Endothelial cell of hepatic sinusoid (primary cell): ENCODE data around the gene ARID2.

ENCODE experiments used
- in situ Hi-C: cut with HindIII; loops from 2 replicates; pipeline ENCODE4 v1.10.0; 2017; ENCODE audit warnings: low sequenced_read_pairs

ARID2 gene

DNA sequence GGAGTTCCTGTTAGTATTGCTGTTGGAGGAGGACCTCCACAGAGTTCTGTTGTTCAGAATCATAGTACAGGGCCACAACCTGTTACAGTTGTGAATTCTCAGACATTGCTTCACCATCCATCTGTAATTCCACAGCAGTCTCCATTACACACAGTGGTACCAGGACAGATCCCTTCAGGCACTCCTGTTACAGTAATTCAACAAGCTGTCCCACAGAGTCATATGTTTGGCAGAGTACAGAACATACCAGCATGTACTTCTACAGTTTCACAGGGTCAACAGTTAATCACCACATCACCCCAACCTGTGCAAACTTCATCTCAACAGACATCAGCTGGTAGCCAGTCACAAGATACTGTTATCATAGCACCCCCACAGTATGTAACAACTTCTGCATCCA, 120.8 kb downstream of the ARID2 start:
- in situ Hi-C loops, result no loop called here

DNA sequence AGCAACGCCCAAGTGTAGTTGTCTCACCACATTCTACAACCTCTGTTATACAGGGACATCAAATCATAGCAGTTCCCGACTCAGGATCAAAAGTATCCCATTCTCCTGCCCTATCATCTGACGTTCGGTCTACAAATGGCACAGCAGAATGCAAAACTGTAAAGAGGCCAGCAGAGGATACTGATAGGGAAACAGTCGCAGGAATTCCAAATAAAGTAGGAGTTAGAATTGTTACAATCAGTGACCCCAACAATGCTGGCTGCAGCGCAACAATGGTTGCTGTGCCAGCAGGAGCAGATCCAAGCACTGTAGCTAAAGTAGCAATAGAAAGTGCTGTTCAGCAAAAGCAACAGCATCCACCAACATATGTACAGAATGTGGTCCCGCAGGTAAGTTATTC, 123.0 kb downstream of the ARID2 start:
- in situ Hi-C loops, result no loop called here

DNA sequence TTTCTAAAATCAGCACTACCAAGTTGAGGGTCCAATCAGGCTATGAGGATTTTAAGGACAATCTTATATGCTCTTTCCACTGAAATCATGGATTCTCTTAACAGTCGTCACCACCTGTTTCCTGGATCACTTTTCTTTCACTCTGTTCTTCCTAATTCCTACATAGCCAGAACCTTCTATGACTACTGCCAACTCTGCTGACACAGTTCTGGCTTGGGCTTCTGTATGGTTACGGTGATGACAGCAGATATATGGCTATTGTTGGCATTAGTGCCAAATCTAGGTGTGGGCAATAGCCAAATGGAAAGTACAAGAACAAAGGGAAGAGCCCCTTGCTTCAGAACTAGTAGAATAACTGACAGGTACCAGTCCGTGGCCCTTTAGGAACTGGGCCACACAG, 124.0 kb downstream of the ARID2 start:
- in situ Hi-C loops, result no loop called here

DNA sequence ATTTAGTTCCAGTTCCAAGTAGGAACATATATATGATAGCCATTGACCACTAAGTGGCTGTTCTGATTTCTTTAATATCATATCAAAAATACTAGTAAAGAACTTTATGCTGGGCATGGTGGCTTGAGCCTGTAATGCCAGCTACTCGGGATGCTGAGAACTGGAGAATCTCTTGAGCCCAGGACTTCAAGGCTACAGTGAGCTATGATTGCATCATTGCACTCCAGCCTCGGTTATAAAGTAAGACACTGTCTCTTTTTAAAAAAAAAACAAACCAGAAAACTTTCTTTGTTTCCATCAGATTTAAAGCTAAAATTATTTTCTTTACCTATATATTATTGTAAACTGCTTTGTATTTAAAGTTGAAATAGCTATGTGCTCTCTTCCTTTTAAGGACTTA, 133.8 kb downstream of the ARID2 start:
- in situ Hi-C loops, result loop anchor here (5.0 kb wide), 1 partner anchor 61 kb away; no protein-coding TSS in a partner anchor

DNA sequence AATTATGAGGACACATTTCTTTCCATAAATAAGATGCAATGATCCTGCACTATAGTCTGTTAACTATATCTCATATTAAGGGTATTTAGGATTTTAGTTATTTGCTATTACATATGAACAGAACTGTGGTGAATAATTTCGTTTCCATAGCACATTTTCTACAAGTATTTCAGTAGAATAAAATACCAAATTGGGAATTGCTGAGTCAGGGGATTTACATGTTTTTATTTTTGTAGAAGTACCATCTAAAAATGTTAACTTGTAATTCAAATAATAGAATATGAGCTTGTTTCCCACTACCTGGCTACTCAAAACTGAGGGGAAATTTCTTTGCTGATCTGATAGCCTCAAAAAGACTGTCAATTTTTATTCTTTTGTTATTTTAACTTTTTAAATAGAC, 136.8 kb downstream of the ARID2 start:
- in situ Hi-C loops, result no loop called here

DNA sequence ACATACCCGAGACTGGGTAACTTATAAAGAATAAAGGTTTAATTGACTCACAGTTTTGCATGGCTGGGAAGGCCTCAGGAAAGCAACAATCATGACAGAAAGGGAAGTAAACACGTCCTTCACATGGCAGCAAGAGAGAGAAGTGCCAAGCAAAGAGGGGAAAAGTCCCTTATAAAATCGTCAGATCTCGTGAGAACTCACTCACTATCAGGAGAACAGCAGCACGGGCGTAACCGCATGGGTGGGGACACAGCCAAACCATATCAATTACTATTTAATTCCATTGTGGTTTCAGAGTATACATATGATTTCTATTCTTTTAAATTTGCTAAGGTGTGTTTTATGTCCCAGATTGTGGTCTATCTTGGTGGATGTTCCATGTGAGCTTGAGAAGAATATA, 142.9 kb downstream of the ARID2 start:
- in situ Hi-C loops, result no loop called here

DNA sequence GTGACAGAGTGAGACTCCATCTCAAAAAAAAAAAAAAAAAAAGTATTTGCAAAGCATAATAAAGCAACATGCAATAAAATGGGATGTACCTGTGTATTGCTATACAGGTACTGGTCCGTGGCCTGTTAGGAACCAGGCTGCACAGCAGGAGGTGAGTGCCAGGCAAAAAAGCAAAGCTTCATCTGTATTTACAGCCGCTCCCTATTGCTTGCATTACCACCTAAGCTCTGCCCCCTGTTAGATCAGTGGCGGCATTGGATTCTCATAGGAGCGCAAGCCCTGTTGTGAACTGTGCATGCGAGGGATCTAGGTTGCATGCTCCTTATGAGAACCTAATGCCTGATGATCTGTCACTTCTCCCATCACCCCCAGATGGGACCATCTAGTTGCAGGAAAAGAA, 147.6 kb downstream of the ARID2 start:
- in situ Hi-C loops, result no loop called here

DNA sequence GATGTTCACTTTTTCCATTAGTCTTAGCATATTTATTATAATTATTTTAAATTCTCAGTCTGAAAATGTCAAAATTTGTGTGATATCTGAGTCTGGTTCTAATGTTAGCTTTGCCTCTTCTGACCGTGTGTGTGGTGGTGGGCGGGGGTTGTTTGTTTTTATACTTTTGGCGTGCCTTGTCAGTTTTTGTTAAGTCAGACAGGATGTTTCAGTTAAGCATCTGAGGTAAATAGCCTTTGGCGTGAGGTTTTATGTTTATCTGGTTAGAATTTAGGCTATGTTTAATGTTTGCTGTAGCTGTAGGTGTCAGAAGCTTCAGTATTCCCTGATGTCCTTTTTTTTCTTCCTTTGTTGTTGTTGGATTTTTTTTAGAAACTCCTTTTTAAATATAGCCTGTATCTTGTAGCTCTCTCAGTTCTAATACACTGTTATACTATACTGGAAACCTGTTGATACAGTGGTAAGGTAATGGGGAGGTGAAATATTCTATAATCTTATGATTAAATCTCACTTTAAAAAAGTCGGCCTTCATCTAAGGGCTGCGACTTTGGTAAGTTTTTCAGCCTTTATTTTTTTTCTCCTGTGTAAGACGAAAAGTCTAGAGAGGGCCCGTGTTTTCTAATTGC, 149.2 kb downstream of the ARID2 start:
- in situ Hi-C loops, result no loop called here

DNA sequence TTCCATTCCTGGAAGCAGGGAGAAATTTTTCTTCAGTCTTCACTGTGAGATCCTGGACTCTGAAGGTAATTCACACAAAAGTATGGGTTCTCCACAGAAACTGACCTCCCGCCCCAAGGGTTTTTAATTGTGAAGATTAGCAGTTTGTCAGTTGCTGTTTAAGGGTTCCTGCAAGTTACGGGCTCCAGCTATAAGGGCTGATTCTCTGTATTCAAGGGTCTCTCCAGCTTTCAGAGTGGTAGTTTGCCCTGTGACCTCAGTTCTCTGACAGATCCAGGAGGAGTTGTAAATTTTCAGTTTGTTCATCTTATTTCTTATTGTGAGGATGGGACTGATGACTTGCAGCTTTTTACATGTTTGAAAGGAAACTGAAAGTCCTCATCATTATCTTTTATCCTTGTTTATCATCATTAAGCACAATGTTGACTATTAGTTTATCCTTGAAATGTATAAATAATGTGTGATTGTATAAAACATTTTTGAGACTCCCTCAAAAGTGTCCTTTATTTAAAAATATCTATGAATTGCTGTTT, 149.9 kb downstream of the ARID2 start:
- in situ Hi-C loops, result no loop called here

DNA sequence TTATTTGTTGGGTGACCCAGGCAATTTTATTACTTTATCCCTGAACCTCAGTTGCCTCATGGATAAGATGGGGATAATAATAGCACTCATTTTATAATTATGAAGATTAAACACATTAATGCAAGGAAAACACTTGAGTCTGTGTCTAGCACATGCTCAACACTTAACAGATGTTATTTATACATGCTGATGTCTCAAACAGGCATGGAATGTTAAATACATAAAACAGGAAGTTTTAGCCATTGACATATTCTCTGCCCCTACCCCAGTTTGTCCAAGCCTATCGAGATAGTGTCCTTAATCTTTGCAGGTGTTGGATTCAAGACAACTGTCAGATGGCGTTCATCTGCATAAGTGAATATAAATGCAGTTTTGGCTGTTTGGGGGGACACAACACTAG, 151.0 kb downstream of the ARID2 start:
- in situ Hi-C loops, result no loop called here

DNA sequence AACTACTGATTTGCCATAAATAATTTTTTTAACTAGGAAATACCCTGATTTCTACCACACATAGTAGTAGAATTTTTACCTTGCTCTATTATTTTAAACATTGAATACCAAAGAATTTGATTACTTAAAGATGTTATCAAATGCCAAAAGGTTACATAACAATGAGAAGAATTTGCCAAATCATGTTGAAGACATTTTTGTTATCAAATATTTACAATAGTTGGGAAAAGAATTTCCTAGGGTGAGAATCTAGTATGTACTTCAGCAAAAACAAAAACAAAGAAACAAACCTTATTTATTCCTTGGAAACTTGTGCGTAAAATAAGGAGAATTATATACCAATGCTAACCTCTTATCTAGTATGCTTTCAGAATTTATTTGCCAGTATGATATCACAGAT, 153.7 kb downstream of the ARID2 start:
- in situ Hi-C loops, result no loop called here

DNA sequence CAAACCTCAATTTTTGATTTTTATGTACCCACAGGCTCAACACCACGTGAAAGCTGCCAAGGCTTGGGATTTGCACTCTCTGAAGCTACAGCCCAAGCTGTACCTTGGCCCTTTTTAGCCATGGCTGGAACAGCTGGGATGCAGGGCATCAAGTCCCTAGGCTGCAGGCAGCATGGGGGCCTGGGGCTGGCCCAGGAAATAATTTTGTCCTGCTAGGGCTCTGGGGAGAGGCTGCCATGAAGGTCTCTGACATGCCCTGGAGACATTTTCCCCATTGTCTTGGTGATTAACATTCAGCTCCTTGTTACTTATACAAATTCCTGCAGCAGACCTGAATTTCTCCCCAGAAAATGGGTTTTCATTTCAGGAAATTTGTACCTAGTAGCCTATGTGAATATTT, 157.2 kb downstream of the ARID2 start:
- in situ Hi-C loops, result no loop called here

DNA sequence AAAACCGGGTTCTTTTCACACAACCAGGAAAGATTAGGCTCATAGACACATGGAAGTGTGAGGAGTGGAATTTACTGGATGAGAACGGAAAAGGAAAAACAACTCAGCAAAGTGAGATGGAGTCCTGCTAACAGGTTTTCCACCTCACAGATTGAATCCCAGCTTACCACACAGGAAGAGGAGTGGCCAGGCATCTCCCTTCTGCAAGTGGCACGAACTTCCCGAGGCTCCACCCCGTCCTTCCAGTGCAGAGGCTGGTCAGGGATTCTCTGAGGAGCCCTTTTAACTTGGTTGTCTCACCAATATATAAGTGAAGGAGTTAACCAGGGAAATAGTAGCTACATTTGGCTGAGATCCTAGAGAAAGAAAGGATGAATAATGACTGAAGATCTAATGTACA, 158.0 kb downstream of the ARID2 start:
- in situ Hi-C loops, result no loop called here

DNA sequence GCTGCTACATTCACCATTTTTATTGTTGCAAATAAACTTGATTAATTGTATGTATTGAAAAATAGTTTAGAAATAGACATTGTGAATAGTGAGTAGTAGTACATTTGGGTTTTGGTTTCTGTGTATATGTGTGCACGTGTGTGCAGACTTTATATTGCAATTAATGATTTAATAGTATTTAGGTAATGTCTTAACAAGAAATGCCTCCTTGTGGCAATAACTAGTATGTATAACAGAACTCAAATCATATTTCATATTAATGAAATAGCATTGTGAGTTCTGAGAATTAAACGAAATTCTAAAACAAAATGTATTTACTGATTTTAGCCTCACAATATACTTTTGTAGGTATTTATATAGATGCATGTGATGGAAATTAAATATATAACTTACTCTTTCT, 160.8 kb downstream of the ARID2 start:
- in situ Hi-C loops, result no loop called here

DNA sequence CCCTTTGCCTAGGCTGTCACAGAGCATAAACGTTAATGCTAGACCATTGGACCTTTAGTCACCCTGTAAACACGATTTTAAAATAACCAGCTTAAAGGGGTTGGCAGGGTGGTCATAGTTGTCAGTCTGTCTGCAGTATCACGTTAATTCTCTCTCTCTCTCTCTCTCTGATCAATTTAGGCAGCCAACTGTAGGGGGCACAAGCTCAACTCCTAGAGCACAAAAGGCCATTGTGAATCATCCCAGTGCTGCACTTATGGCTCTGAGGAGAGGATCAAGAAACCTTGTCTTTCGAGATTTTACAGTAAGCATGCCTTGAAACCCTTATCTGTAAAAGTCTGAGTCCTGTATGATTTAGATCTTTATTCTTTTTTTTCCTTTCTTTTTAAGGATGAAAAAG, 163.7 kb downstream of the ARID2 start:
- in situ Hi-C loops, result no loop called here

DNA sequence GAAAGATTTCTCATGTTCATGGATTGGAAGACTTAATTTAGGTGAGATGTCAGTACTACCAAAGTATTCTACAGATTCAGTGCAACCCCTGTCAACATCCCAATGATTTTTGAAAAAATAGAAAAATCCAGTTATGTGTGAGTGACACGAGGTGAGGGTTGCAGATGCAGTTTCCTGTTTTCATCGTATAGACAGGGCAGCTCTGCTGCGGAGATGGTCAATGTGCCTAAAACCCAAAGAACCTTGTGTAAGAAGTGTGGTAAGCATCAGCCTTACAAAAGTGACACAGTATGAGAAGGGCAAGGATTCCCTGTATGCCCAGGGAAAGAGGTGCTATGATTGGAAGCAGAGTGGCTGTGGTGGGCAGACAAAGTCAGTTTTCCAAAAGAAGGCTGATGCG, 166.5 kb downstream of the ARID2 start:
- in situ Hi-C loops, result no loop called here

DNA sequence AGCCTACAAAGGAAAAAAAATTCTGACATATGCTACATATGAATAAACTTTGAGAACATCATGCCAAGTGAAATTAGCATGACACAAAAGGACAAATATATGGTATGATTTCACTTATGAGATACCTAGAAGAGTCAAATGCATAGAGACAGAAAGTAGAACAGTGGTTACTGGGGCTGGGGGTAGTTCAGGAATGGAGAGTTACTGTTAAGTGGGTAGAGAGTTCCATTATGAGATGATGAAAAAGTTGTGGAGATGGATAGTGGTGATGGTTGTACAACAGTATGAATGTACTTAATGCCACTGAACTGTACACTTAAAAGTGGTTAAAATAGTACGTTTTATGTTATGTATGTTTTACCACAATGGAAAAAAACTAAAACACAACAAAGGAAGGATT, 168.6 kb downstream of the ARID2 start:
- in situ Hi-C loops, result no loop called here

DNA sequence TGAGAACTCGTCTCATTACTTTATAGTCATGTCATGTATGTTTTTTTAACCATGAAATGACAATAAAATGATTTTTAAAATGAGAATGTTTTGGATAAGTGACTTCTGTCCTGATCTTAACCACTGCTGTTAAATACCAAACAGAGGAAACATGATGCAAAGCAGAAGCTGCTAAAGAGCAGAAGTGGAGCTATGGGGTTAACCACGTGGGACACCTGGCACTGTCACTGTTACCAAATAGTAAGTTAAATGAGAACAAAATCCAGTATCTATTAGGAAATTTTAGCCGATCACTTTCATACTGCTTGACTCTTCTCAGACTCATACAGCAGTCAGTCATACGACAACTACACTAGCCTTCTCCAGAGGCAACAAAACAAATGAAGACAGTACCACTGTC, 178.4 kb downstream of the ARID2 start:
- in situ Hi-C loops, result no loop called here

DNA sequence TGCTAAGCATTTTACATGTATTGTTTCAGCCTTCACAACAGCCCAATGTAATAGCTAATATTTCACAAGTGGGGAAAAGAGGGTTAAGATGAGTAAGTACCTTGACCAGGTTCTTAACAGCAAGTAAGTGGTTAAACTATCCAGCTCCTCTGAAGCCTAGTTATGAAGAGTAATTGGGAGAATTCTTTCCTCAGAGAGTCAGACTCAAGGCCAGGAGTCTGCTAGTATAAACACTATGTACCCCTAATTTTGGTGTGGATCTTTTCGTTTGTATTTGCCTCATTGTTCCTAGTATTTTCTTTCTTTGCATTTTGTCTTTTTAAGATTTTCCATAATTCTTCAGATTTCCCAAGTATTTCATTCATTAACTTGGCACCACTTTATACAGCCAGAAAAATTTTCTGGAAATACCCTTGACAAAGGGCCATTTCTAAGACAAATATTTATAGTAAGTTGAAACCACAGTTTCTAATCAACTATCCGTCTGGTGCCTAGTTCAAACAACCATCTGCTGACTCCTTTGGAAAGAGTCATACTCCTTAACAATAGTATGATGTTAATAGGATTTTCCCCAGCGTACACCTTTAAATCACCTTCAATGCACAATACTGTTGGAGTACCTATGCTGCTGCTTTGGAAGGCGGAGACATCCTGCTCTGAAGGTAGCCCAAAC, 179.7 kb downstream of the ARID2 start:
- in situ Hi-C loops, result no loop called here

DNA sequence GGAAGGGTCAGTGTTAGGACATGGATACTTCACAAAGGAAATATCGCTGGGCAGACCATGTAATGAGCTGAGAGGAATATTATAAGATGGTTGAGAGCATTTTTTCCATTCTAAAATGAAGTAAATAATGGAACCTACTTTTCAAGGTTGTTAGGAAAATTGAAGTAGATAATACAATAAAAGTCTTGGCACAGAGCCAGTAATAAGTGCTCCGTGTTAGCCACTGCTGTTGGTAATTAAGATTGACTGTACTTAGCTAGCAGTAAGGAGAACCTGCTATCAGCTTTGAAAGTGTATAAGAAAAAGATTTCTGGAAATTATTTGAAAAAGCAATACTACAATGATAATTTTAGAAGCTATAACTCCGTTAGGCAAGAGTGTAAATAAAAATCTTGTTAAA, 183.3 kb downstream of the ARID2 start:
- in situ Hi-C loops, result no loop called here

DNA sequence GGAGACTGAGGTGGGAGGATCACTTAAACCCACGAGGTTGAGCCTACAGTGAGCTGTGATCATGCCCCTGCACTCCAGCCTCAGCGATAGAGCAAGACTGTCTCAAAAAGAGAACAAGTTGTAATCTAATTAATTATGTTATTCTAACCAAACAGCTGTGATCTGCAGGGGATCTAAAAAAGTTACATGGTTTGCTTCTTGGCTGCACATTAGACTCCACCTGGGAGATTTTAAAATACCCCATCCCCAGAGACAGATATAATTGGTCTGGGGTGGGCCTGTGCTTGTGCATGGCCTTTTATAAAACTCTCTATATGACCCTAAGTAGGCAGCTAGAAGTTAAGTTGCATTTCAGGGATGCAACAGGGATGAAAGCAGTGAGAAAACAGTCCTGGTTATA, 184.1 kb downstream of the ARID2 start:
- in situ Hi-C loops, result no loop called here

DNA sequence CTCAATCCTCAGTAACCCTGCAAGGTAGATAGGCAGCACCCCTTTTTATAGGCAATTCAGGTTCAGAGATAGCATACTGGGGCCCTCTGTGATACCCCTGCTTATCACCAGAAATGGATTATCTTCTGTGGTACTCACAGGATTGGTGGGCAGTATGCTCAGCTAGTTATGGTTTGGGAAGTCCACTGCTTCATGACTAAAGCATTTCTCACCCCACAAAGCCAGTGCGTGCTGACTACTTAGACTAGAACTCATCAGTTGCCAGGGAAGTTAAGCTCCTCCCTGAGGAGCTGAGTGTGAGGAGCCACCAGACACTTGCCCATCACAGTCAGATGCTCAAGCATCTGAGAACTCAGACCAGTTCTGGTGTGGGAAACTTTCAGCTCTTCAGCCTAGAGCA, 184.6 kb downstream of the ARID2 start:
- in situ Hi-C loops, result no loop called here

DNA sequence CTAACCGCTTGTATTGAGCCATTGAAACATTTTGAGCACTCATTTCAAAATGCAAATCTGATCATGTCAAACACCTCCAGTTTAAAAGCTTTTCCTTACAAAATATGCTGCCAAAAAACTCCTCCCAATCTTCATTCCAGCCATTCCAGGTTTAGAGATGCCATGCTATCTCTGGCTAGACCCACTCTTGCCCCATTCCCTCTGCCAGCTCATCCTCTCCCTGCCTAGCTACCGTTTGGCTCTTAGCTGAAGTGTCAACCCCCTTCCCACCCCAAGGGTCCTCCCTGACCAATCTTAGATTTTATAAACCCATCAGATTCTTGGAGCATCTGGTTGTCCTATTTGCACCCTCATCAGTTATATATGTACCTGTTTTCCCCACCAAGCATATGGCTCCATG, 185.9 kb downstream of the ARID2 start:
- in situ Hi-C loops, result loop anchor here (5.0 kb wide), 1 partner anchor 52 kb away; no protein-coding TSS in a partner anchor
